HG03095 (cell line): ENCODE data around the gene ZNF100.
"Not testable (repeated sequence)": the region's sequence is repeated elsewhere in the genome, so short reads cannot be mapped to it uniquely, and the experiment has no call there.

Experiments used
- ATAC-seq: cut with Tn5 transposase; IDR thresholded peaks from one replicate; pipeline ENCODE4 v1.9.1; 2021; ENCODE audit warnings: moderate library complexity; ENCODE audit not compliant: unreplicated experiment

The ZNF100 gene

DNA sequence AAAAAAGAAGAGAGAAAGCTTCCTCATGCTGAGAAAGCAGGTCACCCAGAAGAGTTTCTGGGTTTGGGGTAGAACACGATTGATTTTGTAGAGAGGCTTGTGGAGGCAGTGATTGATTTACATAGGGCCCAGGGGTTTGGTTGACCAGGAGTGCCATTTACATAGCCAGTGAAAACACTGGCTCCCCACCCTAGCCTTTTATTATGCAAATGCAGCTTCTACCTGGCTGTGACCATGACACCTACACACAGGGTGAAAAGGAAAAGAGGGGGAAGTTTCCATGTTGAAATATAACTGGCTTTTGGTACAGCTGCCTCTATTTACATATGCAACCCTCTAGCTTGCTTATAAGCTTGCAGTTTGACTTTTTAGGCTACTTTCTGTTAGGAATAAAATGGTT, 62.0 kb downstream of the ZNF100 start:
- no peak for ATAC-seq

- ATAC-seq = no peak
Measured at GRCh38 chr19:21704320-21704719, 63.1 kb downstream of the ZNF100 start.

DNA sequence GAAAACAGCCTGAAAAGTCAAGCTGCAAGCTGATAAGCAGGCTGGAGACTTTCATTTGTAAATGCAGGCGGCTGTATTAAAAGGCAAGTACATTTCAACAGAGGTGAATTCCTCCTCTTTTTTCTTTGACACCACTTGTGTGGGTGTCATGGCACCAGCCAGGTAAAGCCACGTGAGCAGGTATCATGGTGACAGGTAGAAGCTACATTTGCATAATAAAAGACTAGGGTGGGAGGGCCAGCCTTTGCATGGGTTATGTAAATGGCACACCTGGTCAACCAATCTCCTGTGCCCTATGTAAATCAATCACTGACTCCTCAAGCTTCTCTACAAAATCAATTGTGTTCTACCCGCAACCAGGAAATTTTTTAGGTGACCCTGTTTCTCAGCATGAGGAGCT, 68.2 kb downstream of the ZNF100 start:
- no peak for ATAC-seq

DNA sequence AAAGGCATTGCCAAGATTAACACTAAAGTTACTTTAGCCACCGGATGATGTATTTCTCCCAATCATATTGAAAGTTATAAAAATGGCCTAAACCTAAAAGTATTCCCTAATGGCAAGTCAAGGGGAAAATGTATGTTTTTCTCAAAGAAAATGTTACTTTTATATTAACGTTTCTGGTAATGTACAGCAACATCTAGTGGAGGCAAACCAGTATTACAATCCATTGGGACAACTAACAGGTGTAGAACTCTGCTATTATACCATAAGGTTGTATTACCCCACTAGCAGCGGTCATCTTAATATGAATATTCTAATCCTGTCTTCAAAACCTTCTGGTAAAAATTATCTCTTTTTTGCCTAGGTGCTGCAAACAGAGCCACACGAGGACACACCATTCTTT, 69.2 kb downstream of the ZNF100 start:
- ATAC-seq = no peak

- ATAC-seq = no peak
Measured at GRCh38 chr19:21697698-21698097, 69.7 kb downstream of the ZNF100 start.

- ATAC-seq = no peak
Measured at GRCh38 chr19:21694171-21694906, 73.0 kb downstream of the ZNF100 start.

- ATAC-seq = no peak
Measured at GRCh38 chr19:21693399-21693798, 74.0 kb downstream of the ZNF100 start.

DNA sequence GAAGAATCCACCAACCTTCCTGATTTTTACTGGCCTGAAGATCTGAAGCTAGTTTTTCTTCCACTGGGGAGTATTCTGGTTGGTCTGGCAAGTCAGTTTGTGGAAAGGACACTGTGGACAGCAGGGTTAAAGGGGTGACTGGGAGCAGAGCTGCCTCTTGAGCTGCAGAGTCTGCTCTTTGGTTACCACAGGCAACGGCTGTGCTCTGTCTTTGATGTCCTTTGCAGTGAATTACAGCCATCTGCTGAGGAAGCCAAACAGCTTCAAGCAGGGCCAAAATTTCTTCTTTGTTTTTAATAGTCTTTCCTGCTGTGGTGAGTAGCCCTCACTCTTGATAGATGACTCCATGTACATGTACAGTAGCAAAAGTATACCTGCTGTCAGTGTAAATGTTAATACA, 75.7 kb downstream of the ZNF100 start:
- ATAC-seq = no peak

DNA sequence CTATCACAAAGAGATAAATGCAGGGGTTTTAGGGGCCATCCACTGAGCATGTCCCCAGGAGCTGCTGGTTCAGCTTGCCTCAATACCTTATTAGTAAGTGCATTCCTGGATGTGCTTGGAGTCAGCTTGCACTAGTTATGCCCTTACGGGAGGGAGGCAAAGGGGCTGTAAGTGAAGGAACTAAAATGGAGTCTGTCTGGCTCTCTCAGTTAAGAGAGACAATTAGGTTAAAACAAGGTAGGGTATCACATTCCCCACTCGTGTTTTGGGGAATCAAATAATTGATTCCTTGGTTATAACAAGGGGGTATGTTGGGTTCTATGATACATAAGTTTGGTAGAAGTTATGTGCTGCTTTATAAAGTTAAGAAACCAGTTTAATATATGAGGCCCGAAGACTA, 78.9 kb downstream of the ZNF100 start:
- no peak for ATAC-seq

DNA sequence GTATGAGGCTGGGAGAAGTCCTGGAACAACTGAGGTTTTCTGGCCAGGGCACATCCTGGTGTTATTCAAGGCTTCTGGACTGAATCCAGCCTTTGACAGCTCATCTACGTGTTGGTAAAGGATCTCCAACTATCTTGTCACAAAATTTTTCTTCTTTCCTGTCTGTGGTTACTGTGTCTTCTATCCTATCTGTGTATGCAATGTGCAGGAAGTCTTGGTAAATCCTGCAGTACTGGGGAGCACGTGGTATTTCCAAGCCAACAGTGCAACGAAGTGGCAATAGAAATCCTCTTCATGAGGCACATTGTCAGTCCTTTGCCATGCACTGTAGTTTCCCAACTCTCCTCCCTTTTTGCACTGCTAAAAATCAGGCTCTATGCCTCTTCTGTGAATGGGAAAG, 86.7 kb downstream of the ZNF100 start:
- ATAC-seq = no peak

GRCh38 chr19:21680026-21680425, 87.4 kb downstream of the ZNF100 start:
- no peak for ATAC-seq

- no peak for ATAC-seq
Measured at GRCh38 chr19:21677696-21678418, 89.5 kb downstream of the ZNF100 start.

- no peak for ATAC-seq
Measured at GRCh38 chr19:21674454-21674853, 92.9 kb downstream of the ZNF100 start.

GRCh38 chr19:21673479-21673878, 93.9 kb downstream of the ZNF100 start:
- not testable (repeated sequence) for ATAC-seq
